MM.1S (cell line): ENCODE data around the gene RNF212.

ENCODE experiments used
- DNase-seq: peaks from one replicate; pipeline ENCODE4 v3.0.0-alpha.2; 2015
- H2AFZ ChIP-seq: fragments of 300-600 bp; sonication (generic); 2 replicates; pipeline ENCODE4 v1.6.0; 2016; ENCODE audit warnings: antibody characterized with exemption, low read length
- H3F3A ChIP-seq: fragments of 300-600 bp; sonication (generic); 2 replicates; pipeline ENCODE4 v1.6.1; 2016; ENCODE audit warnings: mild to moderate bottlenecking, antibody characterized with exemption, low read length, moderate library complexity, mixed read lengths; ENCODE audit not compliant: insufficient read depth
- H3K27ac ChIP-seq: fragments of 300-600 bp; sonication (generic); 2 replicates; pipeline ENCODE4 v1.5.1; 2016; ENCODE audit warnings: mild to moderate bottlenecking, low read length
- H3K27me3 ChIP-seq: fragments of 300-600 bp; sonication (generic); replicated peaks from 2 replicates; pipeline ENCODE4 v1.6.0; 2016; ENCODE audit warnings: low read length; ENCODE audit not compliant: insufficient read depth
- H3K36me3 ChIP-seq: fragments of 300-600 bp; sonication (generic); replicated peaks from 2 replicates; pipeline ENCODE4 v1.6.1; 2016; ENCODE audit warnings: mild to moderate bottlenecking, low read length, mixed read lengths; ENCODE audit not compliant: insufficient read depth
- H3K4me1 ChIP-seq: fragments of 300-600 bp; sonication (generic); 2 replicates; pipeline ENCODE4 v1.6.1; 2016; ENCODE audit warnings: low read length, mixed read lengths
- H3K4me2 ChIP-seq: fragments of 300-600 bp; sonication (generic); 2 replicates; pipeline ENCODE4 v1.6.0; 2016; ENCODE audit warnings: low read depth, low read length
- H3K4me3 ChIP-seq: fragments of 300-600 bp; sonication (generic); 2 replicates; pipeline ENCODE4 v1.5.1; 2016; ENCODE audit warnings: low read length, mixed read lengths
- H3K79me2 ChIP-seq: fragments of 300-600 bp; sonication (generic); 2 replicates; pipeline ENCODE4 v1.6.1; 2016; ENCODE audit warnings: mixed run types, low read length, mixed read lengths
- H3K9ac ChIP-seq: fragments of 300-600 bp; sonication (generic); 2 replicates; pipeline ENCODE4 v1.6.1; 2016; ENCODE audit warnings: low read length, mixed read lengths
- H3K9me2 ChIP-seq: fragments of 300-600 bp; sonication (generic); replicated peaks from 2 replicates; pipeline ENCODE4 v1.6.1; 2016; ENCODE audit warnings: mild to moderate bottlenecking, low read length, mixed read lengths; ENCODE audit not compliant: insufficient read depth
- H3K9me3 ChIP-seq: fragments of 300-600 bp; sonication (generic); replicated peaks from 2 replicates; pipeline ENCODE4 v1.6.1; 2016; ENCODE audit warnings: mild to moderate bottlenecking, low read length, mixed read lengths; ENCODE audit not compliant: insufficient read depth
- H4K20me1 ChIP-seq: fragments of 300-600 bp; sonication (generic); 2 replicates; pipeline ENCODE4 v1.6.1; 2016; ENCODE audit warnings: mild to moderate bottlenecking, low read length, moderate library complexity, mixed read lengths; ENCODE audit not compliant: insufficient read depth
- CTCF ChIP-seq: fragments of 300-600 bp; sonication (generic); IDR thresholded peaks from 2 replicates; pipeline ENCODE4 v1.5.1; 2016; ENCODE audit warnings: antibody characterized with exemption, low read length, mixed read lengths
- EZH2 ChIP-seq: fragments of 300-600 bp; sonication (generic); optimal IDR thresholded peaks from 2 replicates; pipeline ENCODE3; 2017; ENCODE audit warnings: low read depth, mild to moderate bottlenecking, antibody characterized with exemption, low read length, mixed read lengths
- EZH2phosphoT487 ChIP-seq: fragments of 300-600 bp; sonication (generic); IDR thresholded peaks from 2 replicates; pipeline ENCODE4 v1.6.1; 2018; ENCODE audit warnings: antibody characterized with exemption, low read length

RNF212 gene

GRCh38 chr4:1036095-1036494 is 77.3 kb downstream of the RNF212 start:
- no peaks in the 10 kb centered on the region for H4K20me1 ChIP-seq
- no peak overlapping the region for H2AFZ ChIP-seq
- no peaks in the 10 kb centered on the region for H3K27me3 ChIP-seq
- no peaks in the 10 kb centered on the region for H3K9me3 ChIP-seq
- no peak for TF ChIP-seq EZH2
- no peak for TF ChIP-seq EZH2phosphoT487
- no peak for TF ChIP-seq CTCF
- H3F3A ChIP-seq, result no peaks in the 10 kb centered on the region
- H3K9ac ChIP-seq, result no peak overlapping the region
- no peaks in the 10 kb centered on the region for H3K9me2 ChIP-seq
- DNase-seq, result no peak
- no peaks in the 10 kb centered on the region for H3K36me3 ChIP-seq
- H3K4me2 ChIP-seq, result no peak overlapping the region
- no peaks in the 10 kb centered on the region for H3K4me1 ChIP-seq
- no peaks in the 10 kb centered on the region for H3K79me2 ChIP-seq
- no peak overlapping the region for H3K27ac ChIP-seq
- no peak overlapping the region for H3K4me3 ChIP-seq

GRCh38 chr4:1035510-1035909 is 77.9 kb downstream of the RNF212 start:
- Histone ChIP-seq H2AFZ (no peak overlapping the region), H3K9me2 (no peaks in the 10 kb centered on the region), H3K4me2 (no peak overlapping the region), H3K4me1 (no peaks in the 10 kb centered on the region), H3K9ac (no peak overlapping the region), H3K9me3 (no peaks in the 10 kb centered on the region), H3K4me3 (no peak overlapping the region), H3F3A (no peaks in the 10 kb centered on the region), H3K27ac (no peak overlapping the region), H3K79me2 (no peaks in the 10 kb centered on the region), H3K27me3 (no peaks in the 10 kb centered on the region), H3K36me3 (no peaks in the 10 kb centered on the region), H4K20me1 (no peaks in the 10 kb centered on the region)
- TF ChIP-seq EZH2 (no peak), EZH2phosphoT487 (no peak), CTCF (no peak)
- DNase-seq, result no peak

- Histone ChIP-seq H3K9me2 (no peaks in the 10 kb centered on the region), H3K4me2 (no peak overlapping the region), H3K36me3 (no peaks in the 10 kb centered on the region), H3K79me2 (no peaks in the 10 kb centered on the region), H3K9ac (no peak overlapping the region), H3K4me3 (no peak overlapping the region), H3K9me3 (no peaks in the 10 kb centered on the region), H4K20me1 (no peaks in the 10 kb centered on the region), H3K27me3 (no peaks in the 10 kb centered on the region), H3K27ac (no peak overlapping the region), H2AFZ (no peak overlapping the region), H3F3A (no peaks in the 10 kb centered on the region), H3K4me1 (no peaks in the 10 kb centered on the region)
- TF ChIP-seq CTCF, result no peak
- no peak for TF ChIP-seq EZH2phosphoT487
- no peak for TF ChIP-seq EZH2
- no peak for DNase-seq
Measured at GRCh38 chr4:1033840-1034551, 79.4 kb downstream of the RNF212 start.
